Loucy (cell line): Measurements from ENCODE around the gene FAIM.

ENCODE experiments used
- CTCF ChIP-seq: fragments of 200-600 bp; sonication (generic); conservative IDR thresholded peaks from 2 replicates; pipeline ENCODE4 v1.5.1; 2014; ENCODE audit warnings: mild to moderate bottlenecking, antibody characterized with exemption, low read length
- EZH2phosphoT487 ChIP-seq: fragments of 200-600 bp; IDR thresholded peaks from 2 replicates; pipeline ENCODE4 v1.6.1; 2018; ENCODE audit warnings: antibody characterized with exemption, mild to moderate bottlenecking, moderate library complexity, borderline replicate concordance

DNA sequence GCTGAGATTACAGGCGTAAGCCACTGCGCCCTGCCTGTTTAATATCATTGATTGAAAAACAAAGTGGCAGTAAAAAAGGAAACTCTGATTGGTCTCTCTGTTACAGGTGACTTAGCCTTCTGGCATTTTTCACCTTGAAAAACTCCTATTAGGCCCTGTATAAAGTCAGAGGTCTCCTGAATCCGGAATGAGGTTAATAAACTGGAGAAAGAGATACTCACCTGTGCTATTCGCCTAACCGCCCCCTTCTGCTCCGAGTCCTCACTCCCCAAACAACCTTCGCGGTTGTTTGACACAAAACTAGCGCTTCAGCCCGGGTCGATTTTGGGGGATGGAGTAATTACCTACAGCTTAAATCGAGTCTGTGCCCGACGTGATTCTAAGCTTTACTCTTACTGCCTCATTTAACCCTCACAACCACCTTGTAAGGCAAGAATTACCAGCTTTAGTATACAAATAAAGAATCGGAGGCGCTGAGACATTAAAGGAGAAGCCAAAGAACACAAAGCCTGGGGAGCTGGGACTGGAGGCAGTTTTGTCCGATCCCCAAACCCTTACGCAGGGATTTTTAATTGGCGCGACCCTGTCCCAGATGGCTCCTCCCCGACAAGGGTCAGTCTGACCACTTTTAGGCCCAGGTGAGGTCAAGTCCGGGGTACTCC is 15.0 kb upstream of the FAIM start:
- no peak for TF ChIP-seq CTCF
- TF ChIP-seq EZH2phosphoT487, result no peak
